Suprapubic skin (tissue), 4 donors: ENCODE measurements around the gene COL4A1. TPM values are rescaled to one million over a fixed set of nuclear protein-coding genes. Genes with fewer than 3 reads are reported as not detected.

Experiments
- DNase-seq, 2 donors: peaks; one replicate each; pipeline ENCODE4 v3.0.0-alpha.2; 2019; ENCODE audit warnings: low spot score in 2 of 2
- H3K27ac ChIP-seq: fragments of 200-600 bp; sonication (generic); one replicate; pipeline ENCODE4 v1.5.1; 2019
- H3K27me3 ChIP-seq: fragments of 200-600 bp; sonication (generic); one replicate; pipeline ENCODE4 v1.5.1; 2019
- H3K36me3 ChIP-seq: fragments of 200-600 bp; sonication (generic); one replicate; pipeline ENCODE4 v1.5.1; 2019
- H3K4me1 ChIP-seq: fragments of 200-600 bp; sonication (generic); one replicate; pipeline ENCODE4 v1.5.1; 2019
- H3K4me3 ChIP-seq: fragments of 200-600 bp; sonication (generic); one replicate; pipeline ENCODE4 v1.5.1; 2019; ENCODE audit warnings: mild to moderate bottlenecking
- H3K9me3 ChIP-seq: fragments of 200-600 bp; sonication (generic); one replicate; pipeline ENCODE4 v1.5.1; 2019
- EP300 ChIP-seq: sonication (generic); formaldehyde crosslinking; IDR thresholded peaks from one replicate; pipeline ENCODE4 v1.6.1; 2017; ENCODE audit warnings: antibody characterized with exemption
- POLR2A ChIP-seq, 2 donors: fragments of 450-650 bp; IDR thresholded peaks; one replicate each; pipeline ENCODE4 v1.6.1; 2017; ENCODE audit warnings: antibody characterized with exemption in 2 of 2, mild to moderate bottlenecking in 2 of 2, moderate library complexity in 2 of 2
- POLR2AphosphoS5 ChIP-seq, 3 donors: sonication (generic); formaldehyde crosslinking; IDR thresholded peaks; one replicate each; pipeline ENCODE4 v1.6.1; 2017; ENCODE audit warnings: antibody characterized with exemption in 3 of 3
- WGBS: methylation state at CpG from one replicate; pipeline ENCODE4 v1.1.5; 2018; 5-methylcytosine and 5-hydroxymethylcytosine counted together
- total RNA-seq, 4 donors: library from RNA; depleted of rRNA; stranded (reverse); fragments of >200 nt; gene quantifications; one replicate each; pipeline ENCODE4 v1.1.0, GENCODE V29; 2016
- TF ChIP-seq, protein P1 (sequence below), 2 donors: fragments of 200-600 bp in 1 of 2; fragments of 450-650 bp in 1 of 2; sonication (generic) in 1 of 2; IDR thresholded peaks; one replicate each; pipeline ENCODE4 v1.5.1; 2016 to 2019; ENCODE audit warnings: antibody characterized with exemption in 2 of 2, mild to moderate bottlenecking in 1 of 2, moderate library complexity in 1 of 2

COL4A1 gene
- total RNA-seq, 4 donors from 2014 or later, result 36.7 to 60.8 (median 43.6) TPM

DNA sequence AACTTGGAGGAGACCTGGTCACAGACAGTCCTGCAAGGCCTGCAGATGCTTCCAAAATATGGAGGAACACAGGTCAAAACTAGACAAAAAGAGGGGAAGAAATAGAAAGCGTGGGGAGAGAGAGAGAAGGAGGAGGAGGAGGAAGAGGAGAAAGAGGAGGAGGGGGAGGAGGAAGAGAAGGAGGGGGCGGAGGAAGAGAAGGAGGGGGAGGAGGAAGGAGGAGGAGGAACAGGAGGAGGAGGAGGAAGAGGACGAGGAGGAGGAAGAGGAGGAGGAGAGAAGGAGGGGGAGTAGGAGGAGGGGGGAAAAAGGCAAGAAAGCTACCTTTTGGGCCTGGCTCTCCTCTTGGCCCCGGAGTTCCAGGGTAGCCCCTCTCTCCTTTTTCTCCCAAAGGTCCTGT, 105.8 kb downstream of the COL4A1 start:
- H3K9me3 ChIP-seq, result no peaks in the 10 kb centered on the region
- no peak overlapping the region for H3K4me3 ChIP-seq
- WGBS, result 81% methylated on average over 4 of the region's 4 CpGs
- H3K27ac ChIP-seq, result no peak overlapping the region
- no peak for DNase-seq
- no peaks in the 10 kb centered on the region for H3K27me3 ChIP-seq
- peaks cover 39% of the 10 kb centered on the region for H3K36me3 ChIP-seq
- H3K4me1 ChIP-seq, result no peaks in the 10 kb centered on the region
- TF ChIP-seq, protein P1, sequence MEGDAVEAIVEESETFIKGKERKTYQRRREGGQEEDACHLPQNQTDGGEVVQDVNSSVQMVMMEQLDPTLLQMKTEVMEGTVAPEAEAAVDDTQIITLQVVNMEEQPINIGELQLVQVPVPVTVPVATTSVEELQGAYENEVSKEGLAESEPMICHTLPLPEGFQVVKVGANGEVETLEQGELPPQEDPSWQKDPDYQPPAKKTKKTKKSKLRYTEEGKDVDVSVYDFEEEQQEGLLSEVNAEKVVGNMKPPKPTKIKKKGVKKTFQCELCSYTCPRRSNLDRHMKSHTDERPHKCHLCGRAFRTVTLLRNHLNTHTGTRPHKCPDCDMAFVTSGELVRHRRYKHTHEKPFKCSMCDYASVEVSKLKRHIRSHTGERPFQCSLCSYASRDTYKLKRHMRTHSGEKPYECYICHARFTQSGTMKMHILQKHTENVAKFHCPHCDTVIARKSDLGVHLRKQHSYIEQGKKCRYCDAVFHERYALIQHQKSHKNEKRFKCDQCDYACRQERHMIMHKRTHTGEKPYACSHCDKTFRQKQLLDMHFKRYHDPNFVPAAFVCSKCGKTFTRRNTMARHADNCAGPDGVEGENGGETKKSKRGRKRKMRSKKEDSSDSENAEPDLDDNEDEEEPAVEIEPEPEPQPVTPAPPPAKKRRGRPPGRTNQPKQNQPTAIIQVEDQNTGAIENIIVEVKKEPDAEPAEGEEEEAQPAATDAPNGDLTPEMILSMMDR (IDR thresholded peaks at IDR 0.05), result no peak
- TF ChIP-seq POLR2AphosphoS5 (IDR thresholded peaks at IDR 0.05), result no peak
- no peak for TF ChIP-seq EP300
- no peak for TF ChIP-seq POLR2A (IDR thresholded peaks at IDR 0.05)

DNA sequence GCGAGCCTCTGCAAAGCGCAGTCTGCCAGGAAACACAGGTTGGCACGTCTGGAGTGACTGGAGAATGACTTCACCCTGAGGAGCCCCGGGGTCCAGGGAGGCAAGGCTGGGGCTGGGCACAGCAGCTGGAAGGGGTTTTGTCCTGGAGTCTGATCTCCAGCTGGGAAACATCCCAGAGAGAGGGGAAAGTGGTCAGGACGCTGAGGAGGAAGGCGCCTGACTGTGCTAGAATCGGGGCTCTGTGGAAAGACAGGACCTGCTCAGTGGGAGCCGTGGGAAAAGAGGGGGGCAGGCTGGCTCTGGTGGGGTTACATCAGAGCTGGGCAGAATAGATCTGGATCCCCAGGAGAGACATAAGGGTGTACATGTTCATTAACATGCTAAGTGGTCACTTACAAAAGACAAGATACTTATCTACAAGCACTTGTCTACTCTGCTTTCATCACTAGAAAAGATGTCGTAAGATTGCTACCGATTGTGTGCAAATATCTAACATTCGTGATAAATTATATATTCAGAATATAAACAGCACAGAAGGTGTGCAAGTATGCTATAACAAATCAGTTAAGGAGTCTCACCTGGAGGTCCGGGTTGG, 106.6 kb downstream of the COL4A1 start:
- TF ChIP-seq, protein P1 (IDR thresholded peaks at IDR 0.05), result no peak
- TF ChIP-seq EP300 (no peak), POLR2A (IDR thresholded peaks at IDR 0.05) (no peak)
- WGBS, result 77% methylated on average over 12 of the region's 12 CpGs
- no peaks in the 10 kb centered on the region for H3K9me3 ChIP-seq
- no peak for DNase-seq
- no peak overlapping the region for H3K4me3 ChIP-seq
- no peaks in the 10 kb centered on the region for H3K27me3 ChIP-seq
- H3K27ac ChIP-seq, result no peak overlapping the region
- H3K36me3 ChIP-seq, result peaks cover 34% of the 10 kb centered on the region
- no peaks in the 10 kb centered on the region for H3K4me1 ChIP-seq

DNA sequence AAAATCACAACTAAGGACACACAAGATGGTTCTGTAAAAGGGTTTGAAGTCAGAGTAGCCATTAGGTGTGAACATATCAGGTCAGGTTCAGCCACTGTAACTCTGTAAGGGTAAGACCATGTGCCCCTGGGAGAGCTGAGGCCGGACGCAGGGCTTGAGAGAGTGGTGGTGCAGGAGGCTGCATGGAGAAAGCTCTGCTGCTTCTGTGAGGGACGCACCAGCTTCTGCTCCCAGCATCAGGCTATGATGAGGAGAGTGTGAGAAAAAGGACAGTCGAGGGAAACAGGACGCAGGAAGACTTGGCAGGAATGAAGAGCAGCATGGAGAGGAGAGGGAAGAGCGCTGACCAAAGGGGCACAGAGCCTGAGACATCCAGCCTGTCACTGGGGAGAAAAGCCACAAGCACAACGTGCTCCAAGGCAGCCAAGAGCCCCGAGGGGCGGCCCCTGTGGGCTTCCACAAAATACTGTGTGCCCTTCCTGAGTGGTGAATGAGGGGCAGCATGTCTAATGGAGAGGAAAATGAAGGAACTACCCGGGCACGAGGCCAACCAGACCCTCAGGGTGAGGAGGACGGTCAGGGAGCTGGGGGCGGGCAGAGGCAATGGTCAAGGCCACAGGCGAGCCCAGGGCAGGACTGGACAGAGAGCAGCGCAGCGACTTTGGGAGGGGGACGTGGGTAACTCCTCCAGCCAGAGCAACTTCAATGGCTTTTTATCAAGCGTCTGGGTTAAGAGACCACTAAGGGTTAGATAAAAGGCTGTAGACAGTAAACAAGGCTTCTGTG, 107.7 kb downstream of the COL4A1 start:
- Histone ChIP-seq H3K27ac (no peak overlapping the region), H3K27me3 (no peaks in the 10 kb centered on the region), H3K4me3 (no peak overlapping the region), H3K36me3 (peaks cover 31% of the 10 kb centered on the region), H3K9me3 (no peaks in the 10 kb centered on the region), H3K4me1 (no peaks in the 10 kb centered on the region)
- DNase-seq, result no peak
- no peak for TF ChIP-seq POLR2A (IDR thresholded peaks at IDR 0.05)
- TF ChIP-seq, protein P1 (IDR thresholded peaks at IDR 0.05), result no peak
- TF ChIP-seq EP300, result no peak
- whole genome bisulfite sequencing, result 76% methylated on average over 18 of the region's 18 CpGs

DNA sequence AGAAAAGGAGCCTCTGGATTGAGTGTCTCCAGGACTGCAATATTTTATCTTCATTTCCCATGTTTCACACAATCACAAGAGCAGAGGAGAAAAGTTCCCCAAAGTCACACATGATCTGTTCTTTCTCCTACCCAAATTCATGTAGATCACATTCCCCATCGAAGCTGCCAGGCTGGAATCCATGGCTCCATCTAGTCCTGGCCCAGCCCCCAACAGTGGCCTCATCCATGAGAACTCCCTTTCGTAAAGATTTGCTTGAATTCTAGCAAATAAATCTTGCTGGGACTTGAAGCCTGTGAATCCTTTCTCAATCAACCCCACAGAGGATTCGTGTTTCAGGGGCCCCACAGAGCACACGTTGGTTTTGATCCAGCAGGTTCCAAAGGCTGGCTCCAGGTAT, 109.5 kb downstream of the COL4A1 start:
- Histone ChIP-seq H3K4me3 (no peak overlapping the region), H3K4me1 (no peaks in the 10 kb centered on the region), H3K27ac (no peak overlapping the region), H3K36me3 (peaks cover 28% of the 10 kb centered on the region), H3K27me3 (no peaks in the 10 kb centered on the region), H3K9me3 (no peaks in the 10 kb centered on the region)
- TF ChIP-seq POLR2A (IDR thresholded peaks at IDR 0.05), result no peak
- no peak for TF ChIP-seq POLR2AphosphoS5 (IDR thresholded peaks at IDR 0.05)
- no peak for TF ChIP-seq EP300
- TF ChIP-seq, protein P1 (IDR thresholded peaks at IDR 0.05), result no peak
- WGBS, result 62% methylated on average over 4 of the region's 4 CpGs
- no peak for DNase-seq

DNA sequence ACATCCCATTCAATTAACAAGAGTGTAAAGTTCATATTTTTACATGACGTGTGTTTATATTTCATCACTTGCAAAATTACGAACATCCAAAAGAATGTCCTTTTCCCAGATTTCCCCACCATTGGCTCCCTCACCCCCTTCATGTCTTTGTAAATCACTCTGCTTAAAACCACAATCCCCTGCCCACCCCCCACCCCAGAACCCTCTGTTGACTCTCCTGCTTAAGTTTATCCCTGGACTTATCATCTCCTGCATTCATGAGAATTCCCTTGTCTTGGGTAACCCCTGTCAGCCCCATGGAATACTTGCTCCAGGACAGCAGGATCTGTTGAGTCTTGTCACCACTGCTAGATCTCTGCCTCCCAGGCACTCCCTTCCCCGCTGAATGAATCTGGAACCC, 109.9 kb downstream of the COL4A1 start:
- TF ChIP-seq POLR2A (IDR thresholded peaks at IDR 0.05), result no peak
- TF ChIP-seq, protein P1 (IDR thresholded peaks at IDR 0.05), result no peak
- TF ChIP-seq EP300, result no peak
- TF ChIP-seq POLR2AphosphoS5 (IDR thresholded peaks at IDR 0.05), result no peak
- Histone ChIP-seq H3K27ac (no peak overlapping the region), H3K4me3 (no peak overlapping the region), H3K27me3 (no peaks in the 10 kb centered on the region), H3K4me1 (no peaks in the 10 kb centered on the region), H3K36me3 (peaks cover 32% of the 10 kb centered on the region), H3K9me3 (no peaks in the 10 kb centered on the region)
- no peak for DNase-seq
- 86% methylated on average over 3 of the region's 3 CpGs for WGBS
